Endothelial cell of umbilical vein (primary cell): ENCODE results near the gene FHIT. TPM values are rescaled to one million over a fixed set of nuclear protein-coding genes. Genes with fewer than 3 reads are reported as not detected.

Source experiments
- BruUV-seq: library from RNA; stranded (reverse); fragments of 400-500 nt; replicated peaks from 2 replicates; lab custom pipeline; 2021; lab: Mats Ljungman, UMichigan
- CTCF ChIA-PET: fragments of 300-600, 350-600 bp; sonication (Branson Sonifier 250); formaldehyde crosslinking; loops from one replicate; lab custom pipeline; 2021; ENCODE audit warnings: antibody characterized with exemption, inconsistent platforms; lab: Charles Lee
- POLR2A ChIA-PET: fragments of 300-600, 350-600 bp; sonication (Branson Sonifier 250); formaldehyde crosslinking; loops from one replicate; lab custom pipeline; 2021; ENCODE audit warnings: antibody characterized with exemption, inconsistent platforms; lab: Charles Lee
- DNase-seq: peaks from one replicate; pipeline ENCODE4 v3.0.0-alpha.2; 2011; ENCODE audit warnings: low read depth, low spot score
- FAIRE-seq: peaks from 2 replicates; lab custom pipeline; 2011; peaks lifted over from hg19 to GRCh38; lab: Jason Lieb, UNC
- H2AFZ ChIP-seq: 2 replicates; pipeline ENCODE4 v1.6.0; 2012; ENCODE audit warnings: low read depth, low read length, control low read depth, inconsistent platforms
- H3K27ac ChIP-seq: 2 replicates; pipeline ENCODE4 v1.5.1; 2011; ENCODE audit warnings: low read depth, mild to moderate bottlenecking, control low read depth, low read length, moderate library complexity; ENCODE audit not compliant: insufficient read depth
- H3K27me3 ChIP-seq, 2 experiments: 2 replicates each; pipeline versions ENCODE4 v1.6.0 to v1.6.1; 2011; ENCODE audit warnings: low read length in 2 of 2, mixed read lengths in 1 of 2; ENCODE audit not compliant: control insufficient read depth in 2 of 2, insufficient read depth in 2 of 2
- H3K36me3 ChIP-seq, 2 experiments: 2 replicates in 1 of 2; 3 replicates in 1 of 2; pipeline ENCODE4 v1.5.1; 2011; ENCODE audit warnings: low read length in 2 of 2, mild to moderate bottlenecking in 1 of 2, moderate library complexity in 1 of 2; ENCODE audit not compliant: control insufficient read depth in 2 of 2, insufficient read depth in 2 of 2; ENCODE audit errors: extremely low read depth in 1 of 2
- H3K4me1 ChIP-seq: 3 replicates; pipeline ENCODE4 v1.5.1; 2011; ENCODE audit warnings: mild to moderate bottlenecking, low read length; ENCODE audit not compliant: control insufficient read depth, insufficient read depth; ENCODE audit errors: extremely low read depth
- H3K4me2 ChIP-seq: 2 replicates; pipeline ENCODE4 v1.6.1; 2011; ENCODE audit warnings: low read length, control low read depth, mixed read lengths; ENCODE audit not compliant: insufficient read depth
- H3K4me3 ChIP-seq, 3 experiments: fragments of 200-600 bp in 1 of 3; sonication (generic), shearing (Covaris generic) in 1 of 3; replicated peaks in 1 of 3; 2 replicates each; pipeline ENCODE4 v1.5.1; 2011 to 2016; ENCODE audit warnings: control low read depth in 3 of 3, low read length in 3 of 3, mild to moderate bottlenecking in 2 of 3, inconsistent platforms in 1 of 3, low read depth in 1 of 3, moderate library complexity in 1 of 3; ENCODE audit not compliant: insufficient read depth in 1 of 3
- H3K79me2 ChIP-seq: 2 replicates; pipeline ENCODE4 v1.6.0; 2012; ENCODE audit warnings: low read length, inconsistent platforms; ENCODE audit not compliant: control insufficient read depth, insufficient read depth
- H3K9ac ChIP-seq: replicated peaks from 2 replicates; pipeline ENCODE3; 2011; ENCODE audit warnings: low read length, control low read depth; ENCODE audit not compliant: insufficient read depth; ENCODE audit errors: extremely low read depth
- H3K9me1 ChIP-seq: replicated peaks from 3 replicates; pipeline ENCODE4 v1.6.0; 2011; ENCODE audit warnings: mild to moderate bottlenecking, low read length; ENCODE audit not compliant: control insufficient read depth, insufficient read depth; ENCODE audit errors: extremely low read depth
- H3K9me3 ChIP-seq: replicated peaks from 2 replicates; pipeline ENCODE4 v1.5.1; 2012; ENCODE audit warnings: low read length, inconsistent platforms; ENCODE audit not compliant: control insufficient read depth, insufficient read depth
- H4K20me1 ChIP-seq: replicated peaks from 2 replicates; pipeline ENCODE3; 2011; ENCODE audit warnings: mild to moderate bottlenecking, low read length; ENCODE audit not compliant: control insufficient read depth, insufficient read depth; ENCODE audit errors: extremely low read depth
- EZH2 ChIP-seq: IDR thresholded peaks from 2 replicates; pipeline ENCODE4 v1.6.1; 2012; ENCODE audit warnings: borderline replicate concordance, low read depth, mild to moderate bottlenecking, moderate library complexity, low read length, inconsistent platforms; ENCODE audit not compliant: severe bottlenecking
- FOS ChIP-seq: IDR thresholded peaks from 2 replicates; pipeline ENCODE4 v1.6.1; 2011; ENCODE audit warnings: mild to moderate bottlenecking, low read length, moderate library complexity, borderline replicate concordance; ENCODE audit not compliant: insufficient read depth
- GATA2 ChIP-seq: IDR thresholded peaks from 2 replicates; pipeline ENCODE4 v1.7.0; 2011; ENCODE audit warnings: low read depth, mild to moderate bottlenecking, moderate library complexity, mixed read lengths, low read length; ENCODE audit not compliant: insufficient read length, insufficient read depth
- JUN ChIP-seq: IDR thresholded peaks from 2 replicates; pipeline ENCODE4 v1.6.1; 2011; ENCODE audit warnings: borderline replicate concordance, low read depth; ENCODE audit not compliant: insufficient read length, insufficient read depth
- MYC ChIP-seq: IDR thresholded peaks from one replicate; pipeline ENCODE4 v1.6.1; 2011; ENCODE audit warnings: mild to moderate bottlenecking, low read depth, low read length
- POLR2A ChIP-seq: IDR thresholded peaks from 2 replicates; pipeline ENCODE4 v1.6.1; 2012; ENCODE audit warnings: low read depth, mild to moderate bottlenecking, control low read depth, low read length
- POLR2AphosphoS5 ChIP-seq: IDR thresholded peaks from 2 replicates; pipeline ENCODE4 v1.6.1; 2012; ENCODE audit warnings: low read depth, mild to moderate bottlenecking, control low read depth, low read length, moderate library complexity; ENCODE audit not compliant: insufficient read depth
- dilution Hi-C: fragments of 300-500 bp; cut with MboI; formaldehyde crosslinking; loops from one replicate; pipeline ENCODE4 v1.15.0; 2019; ENCODE audit warnings: low sequenced_read_pairs; ENCODE audit not compliant: extremely low pct_ligation_motif_present
- intact Hi-C: fragments of 100-400 bp; cut with micrococcal nuclease; formaldehyde crosslinking; loops from one replicate; pipeline ENCODE4 v1.10.0; 2022
- polyA plus RNA-seq, 4 experiments: library from polyadenylated mRNA; depleted of rRNA in 3 of 4; stranded (reverse) in 3 of 4; unstranded in 1 of 4; fragments of >200 nt; gene quantifications; 2 replicates each; pipeline versions ENCODE4 v1.2.1 to v1.2.3, GENCODE V29; 2011 to 2012; ENCODE audit warnings: missing spikeins in 1 of 4
- total RNA-seq: library from RNA; stranded (reverse); gene quantifications from 2 replicates; pipeline ENCODE4 v1.2.3, GENCODE V29; 2021
- TF ChIP-seq, protein P1 (sequence below): IDR thresholded peaks from 2 replicates; pipeline ENCODE4 v1.6.1; 2011; ENCODE audit not compliant: insufficient read depth, insufficient read length
- TF ChIP-seq, protein P2 (sequence below), 2 donors: IDR thresholded peaks; 1 replicate in 1 of 2; 2 replicates in 1 of 2; pipeline ENCODE4 v1.5.1; 2011; ENCODE audit warnings: low read length in 2 of 2, mild to moderate bottlenecking in 2 of 2, moderate library complexity in 2 of 2, control low read depth in 1 of 2, inconsistent platforms in 1 of 2, low read depth in 1 of 2; ENCODE audit not compliant: insufficient read depth in 1 of 2; ENCODE audit errors: extremely low read depth in 1 of 2

FHIT gene
- total and polyA plus RNA-seq, 2 donors (not counting 3 experiments of a cell fraction or from before 2014, with no cell fraction given): 0.47 to 2.2 TPM

DNA sequence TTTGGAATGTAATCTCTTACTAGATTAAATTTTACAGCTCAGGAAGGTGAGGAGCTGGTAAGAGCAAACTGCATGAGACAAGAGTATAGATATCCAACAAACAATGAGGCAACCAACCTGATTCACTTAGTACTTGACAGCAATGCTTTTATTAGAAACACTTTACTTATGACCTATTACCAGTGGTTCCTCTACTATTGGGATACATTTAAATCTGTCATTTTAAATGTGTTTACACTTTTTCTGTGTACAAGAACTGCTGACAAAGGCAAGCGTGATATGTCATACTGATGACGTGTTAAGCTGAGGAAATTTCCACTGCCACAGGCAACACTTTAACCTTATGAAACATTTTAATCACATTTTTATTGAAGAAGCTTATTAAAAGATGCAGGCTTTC is 1043.3 kb downstream of the FHIT start:
- BruUV-seq: no TSS peak
- POLR2A ChIA-PET: no interaction called here
- H2AFZ ChIP-seq: no peak overlapping the region
- H3K27ac ChIP-seq: no peak overlapping the region
- no peak for TF ChIP-seq GATA2
- TF ChIP-seq, protein P1, sequence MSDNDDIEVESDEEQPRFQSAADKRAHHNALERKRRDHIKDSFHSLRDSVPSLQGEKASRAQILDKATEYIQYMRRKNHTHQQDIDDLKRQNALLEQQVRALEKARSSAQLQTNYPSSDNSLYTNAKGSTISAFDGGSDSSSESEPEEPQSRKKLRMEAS: no peak
- no peak for TF ChIP-seq POLR2AphosphoS5
- TF ChIP-seq, protein P2, sequence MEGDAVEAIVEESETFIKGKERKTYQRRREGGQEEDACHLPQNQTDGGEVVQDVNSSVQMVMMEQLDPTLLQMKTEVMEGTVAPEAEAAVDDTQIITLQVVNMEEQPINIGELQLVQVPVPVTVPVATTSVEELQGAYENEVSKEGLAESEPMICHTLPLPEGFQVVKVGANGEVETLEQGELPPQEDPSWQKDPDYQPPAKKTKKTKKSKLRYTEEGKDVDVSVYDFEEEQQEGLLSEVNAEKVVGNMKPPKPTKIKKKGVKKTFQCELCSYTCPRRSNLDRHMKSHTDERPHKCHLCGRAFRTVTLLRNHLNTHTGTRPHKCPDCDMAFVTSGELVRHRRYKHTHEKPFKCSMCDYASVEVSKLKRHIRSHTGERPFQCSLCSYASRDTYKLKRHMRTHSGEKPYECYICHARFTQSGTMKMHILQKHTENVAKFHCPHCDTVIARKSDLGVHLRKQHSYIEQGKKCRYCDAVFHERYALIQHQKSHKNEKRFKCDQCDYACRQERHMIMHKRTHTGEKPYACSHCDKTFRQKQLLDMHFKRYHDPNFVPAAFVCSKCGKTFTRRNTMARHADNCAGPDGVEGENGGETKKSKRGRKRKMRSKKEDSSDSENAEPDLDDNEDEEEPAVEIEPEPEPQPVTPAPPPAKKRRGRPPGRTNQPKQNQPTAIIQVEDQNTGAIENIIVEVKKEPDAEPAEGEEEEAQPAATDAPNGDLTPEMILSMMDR (IDR thresholded peaks at IDR 0.05; ENCODE audit: extremely low read depth in 1 of 2, insufficient read depth in 1 of 2, low read depth in 1 of 2, low read length in 2 of 2): no peak
- no peak for TF ChIP-seq FOS
- TF ChIP-seq EZH2: no peak
- TF ChIP-seq MYC: no peak
- no peak for TF ChIP-seq JUN
- no peak for TF ChIP-seq POLR2A
- H3K27me3 ChIP-seq: no peaks in the 10 kb centered on the region
- H3K4me3 ChIP-seq: no peak overlapping the region
- H3K4me2 ChIP-seq: no peak overlapping the region
- intact Hi-C loops (no loop called here), dilution Hi-C loops (no loop called here)
- H3K36me3 ChIP-seq: no peaks in the 10 kb centered on the region
- H3K4me1 ChIP-seq: no peaks in the 10 kb centered on the region
- no peak for FAIRE-seq
- DNase-seq: no peak
- H3K9me1 ChIP-seq: no peaks in the 10 kb centered on the region
- H3K9me3 ChIP-seq: no peaks in the 10 kb centered on the region
- H4K20me1 ChIP-seq: no peaks in the 10 kb centered on the region
- CTCF ChIA-PET: no interaction called here
- H3K9ac ChIP-seq: no peak overlapping the region
- H3K79me2 ChIP-seq: no peaks in the 10 kb centered on the region
